Transverse colon (tissue), 3 donors: ENCODE data around the gene PAPOLB.

Experiments used
- EP300 ChIP-seq: sonication (generic); formaldehyde crosslinking; IDR thresholded peaks from one replicate; pipeline ENCODE4 v1.6.1; 2017; ENCODE audit warnings: antibody characterized with exemption, low read depth
- POLR2A ChIP-seq: fragments of 450-650 bp; IDR thresholded peaks from one replicate; pipeline ENCODE4 v1.6.1; 2016; ENCODE audit warnings: antibody characterized with exemption, mild to moderate bottlenecking, moderate library complexity
- TF ChIP-seq, protein P1 (sequence below), 5 experiments: fragments of 200-600 bp in 3 of 5; fragments of 450-650 bp in 2 of 5; sonication (generic) in 3 of 5; IDR thresholded peaks; 1 replicate in 2 of 5; 2 replicates in 3 of 5; pipeline ENCODE4 v1.5.1; 2016 to 2017; ENCODE audit warnings: antibody characterized with exemption in 5 of 5, inconsistent platforms in 3 of 5, mild to moderate bottlenecking in 2 of 5, moderate library complexity in 1 of 5

DNA sequence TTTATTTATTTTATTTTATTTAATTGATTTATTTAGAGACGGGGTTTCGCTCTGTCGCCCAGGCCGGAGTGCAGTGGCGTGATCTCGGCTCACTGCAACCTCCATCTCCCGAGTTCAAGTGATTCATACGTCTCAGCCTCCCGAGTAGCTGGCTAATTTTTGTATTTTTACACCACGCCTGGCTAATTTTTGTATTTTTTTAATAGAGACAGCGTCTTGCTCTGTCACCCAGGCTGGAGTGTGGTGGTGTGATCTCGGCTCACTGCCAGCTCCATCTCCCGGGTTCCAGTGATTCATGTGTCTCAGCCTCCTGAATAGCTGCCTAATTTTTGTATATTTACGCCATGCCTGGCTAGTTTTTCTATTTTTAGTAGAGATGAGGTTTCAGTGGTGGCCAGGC, 52.2 kb downstream of the PAPOLB start:
- no peak for TF ChIP-seq EP300
- TF ChIP-seq, protein P1, sequence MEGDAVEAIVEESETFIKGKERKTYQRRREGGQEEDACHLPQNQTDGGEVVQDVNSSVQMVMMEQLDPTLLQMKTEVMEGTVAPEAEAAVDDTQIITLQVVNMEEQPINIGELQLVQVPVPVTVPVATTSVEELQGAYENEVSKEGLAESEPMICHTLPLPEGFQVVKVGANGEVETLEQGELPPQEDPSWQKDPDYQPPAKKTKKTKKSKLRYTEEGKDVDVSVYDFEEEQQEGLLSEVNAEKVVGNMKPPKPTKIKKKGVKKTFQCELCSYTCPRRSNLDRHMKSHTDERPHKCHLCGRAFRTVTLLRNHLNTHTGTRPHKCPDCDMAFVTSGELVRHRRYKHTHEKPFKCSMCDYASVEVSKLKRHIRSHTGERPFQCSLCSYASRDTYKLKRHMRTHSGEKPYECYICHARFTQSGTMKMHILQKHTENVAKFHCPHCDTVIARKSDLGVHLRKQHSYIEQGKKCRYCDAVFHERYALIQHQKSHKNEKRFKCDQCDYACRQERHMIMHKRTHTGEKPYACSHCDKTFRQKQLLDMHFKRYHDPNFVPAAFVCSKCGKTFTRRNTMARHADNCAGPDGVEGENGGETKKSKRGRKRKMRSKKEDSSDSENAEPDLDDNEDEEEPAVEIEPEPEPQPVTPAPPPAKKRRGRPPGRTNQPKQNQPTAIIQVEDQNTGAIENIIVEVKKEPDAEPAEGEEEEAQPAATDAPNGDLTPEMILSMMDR (IDR thresholded peaks at IDR 0.05): no peak
- TF ChIP-seq POLR2A: no peak
